AG09309 (cell line): ENCODE results near the gene MBP.

Experiments
- DNase-seq: peaks from one replicate; pipeline ENCODE4 v3.0.0-alpha.2; 2010; ENCODE audit warnings: low read depth
- H3K4me3 ChIP-seq: 2 replicates; pipeline ENCODE4 v1.5.1; 2011; ENCODE audit warnings: mild to moderate bottlenecking, low read depth, low read length, moderate library complexity; ENCODE audit not compliant: control insufficient read depth
- CTCF ChIP-seq: IDR thresholded peaks from 2 replicates; pipeline ENCODE4 v1.5.1; 2011; ENCODE audit warnings: mild to moderate bottlenecking, low read depth, low read length, inconsistent platforms; ENCODE audit not compliant: insufficient read depth, control insufficient read depth; ENCODE audit errors: missing control alignments

MBP gene

GRCh38 chr18:76938619-76939018 lies 194.0 kb downstream of the MBP start:
- TF ChIP-seq CTCF, result no peak
- H3K4me3 ChIP-seq, result no peak overlapping the region
- no peak for DNase-seq

GRCh38 chr18:76937597-76937996 lies 195.0 kb downstream of the MBP start:
- H3K4me3 ChIP-seq, result no peak overlapping the region
- no peak for DNase-seq
- TF ChIP-seq CTCF, result peak; percentile 25

DNA sequence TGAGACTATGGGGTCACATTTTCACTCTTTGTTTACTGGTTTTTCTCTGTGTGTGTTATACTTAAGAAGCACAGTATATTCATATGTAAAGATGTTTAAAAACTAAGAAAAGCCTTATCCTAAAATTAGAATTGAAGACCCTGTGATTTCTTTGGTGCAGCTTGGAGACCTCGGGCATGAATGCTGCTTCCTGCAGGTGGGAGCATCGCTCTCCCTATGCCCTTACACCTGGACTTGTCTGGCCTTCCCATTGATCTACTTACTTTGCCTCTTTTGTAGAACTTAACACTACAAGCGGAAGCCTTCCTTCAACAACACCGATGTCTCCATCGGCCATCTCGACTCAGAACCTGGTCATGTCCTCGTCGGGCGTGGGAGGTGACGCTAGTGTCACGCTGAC lies 195.7 kb downstream of the MBP start:
- DNase-seq, result no peak
- no peak for TF ChIP-seq CTCF
- no peak overlapping the region for H3K4me3 ChIP-seq

DNA sequence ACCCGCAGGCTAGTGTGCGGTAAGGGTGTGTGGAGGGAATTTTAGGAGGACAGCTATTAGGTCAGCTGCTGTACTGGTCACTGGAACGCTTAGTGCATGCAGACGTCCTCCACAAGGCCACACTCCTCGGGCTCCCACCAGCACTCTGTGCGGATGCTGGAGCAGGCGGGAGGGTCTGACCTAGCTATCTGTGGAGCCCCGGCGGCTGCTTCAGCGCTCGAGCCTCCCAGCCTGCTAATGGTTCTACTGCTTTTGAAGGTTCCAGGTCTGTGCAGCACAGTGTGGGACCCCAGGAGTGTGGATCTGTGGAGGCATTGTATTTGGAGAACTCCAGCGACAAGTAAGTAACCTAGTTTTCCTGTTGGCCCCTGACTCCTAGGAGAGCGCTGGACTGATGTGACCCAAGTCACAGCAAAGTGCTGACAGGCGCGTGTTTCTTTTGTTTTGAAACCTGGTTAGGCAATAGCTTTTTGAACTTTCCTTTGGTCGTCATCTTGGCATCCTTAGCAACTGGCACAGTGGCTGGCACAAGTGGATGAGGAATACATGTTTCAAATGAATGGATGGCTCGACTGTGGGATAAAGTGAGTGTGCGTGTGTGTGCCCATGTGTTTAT lies 196.8 kb downstream of the MBP start:
- TF ChIP-seq CTCF, result no peak

DNA sequence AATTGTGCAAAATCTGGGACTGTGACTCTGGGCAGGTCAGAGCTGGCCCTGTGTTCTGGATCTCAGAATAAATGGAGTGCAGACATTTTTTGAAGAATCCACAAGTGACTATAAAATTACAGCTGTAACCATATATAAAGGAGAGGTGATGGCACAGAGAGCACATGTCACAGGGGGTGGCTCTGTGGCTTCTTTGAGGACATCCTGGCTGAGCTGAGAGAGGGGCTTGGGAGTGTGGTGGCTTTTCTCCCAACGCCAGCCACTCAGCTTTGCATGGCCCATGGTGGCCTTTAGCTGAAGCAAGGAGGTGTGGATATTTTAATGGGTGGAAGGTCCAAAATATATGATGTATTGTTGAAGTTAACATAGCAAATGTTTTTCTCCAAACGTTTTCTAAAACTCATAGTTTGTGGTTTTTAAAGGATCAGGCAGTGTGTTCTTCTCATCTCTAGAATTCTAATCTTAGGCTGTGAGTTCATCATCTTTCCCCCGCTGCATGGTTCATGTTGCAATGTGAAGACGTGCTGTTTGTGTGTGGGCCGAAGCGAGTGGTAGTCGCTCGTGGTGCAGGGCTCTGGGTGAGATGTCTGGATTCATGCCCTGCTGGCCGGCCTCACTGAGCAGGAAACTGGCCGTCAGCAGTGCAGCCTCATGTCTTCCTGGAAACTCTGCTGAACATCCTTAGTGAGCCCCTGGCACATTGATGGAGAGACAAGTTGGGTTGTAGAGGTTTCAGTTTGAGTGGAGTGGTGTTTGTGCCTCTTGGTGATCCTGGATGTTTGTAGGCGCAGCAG lies 200.4 kb downstream of the MBP start:
- peak; percentile 50 for DNase-seq
- no peak for TF ChIP-seq CTCF
- no peak overlapping the region for H3K4me3 ChIP-seq

More for the DNA sequence above, 196.8 kb downstream of the MBP start:
- DNase-seq, result no peak
- H3K4me3 ChIP-seq, result no peak overlapping the region

GRCh38 chr18:76931171-76931570 lies 201.4 kb downstream of the MBP start:
- no peak for TF ChIP-seq CTCF
- no peak overlapping the region for H3K4me3 ChIP-seq
- DNase-seq, result no peak
